CD4-positive, alpha-beta T cell (primary cell): Measurements from ENCODE around the gene CACNA1E. TPM values are rescaled to one million over a fixed set of nuclear protein-coding genes. Genes with fewer than 3 reads are reported as not detected.

Experiments
- ATAC-seq: fragments of 200-7000 bp; cut with Tn5 transposase; one replicate; pipeline ENCODE4 v1.10.0; 2022; ENCODE audit warnings: mild to moderate bottlenecking; ENCODE audit not compliant: poor library complexity
- CTCF ChIA-PET: fragments of 350-600 bp; sonication (Branson Sonifier 250); formaldehyde crosslinking; loops from one replicate; lab custom pipeline; 2021; ENCODE audit warnings: antibody characterized with exemption, inconsistent platforms; lab: Charles Lee
- POLR2A ChIA-PET: fragments of 350-600 bp; sonication (Branson Sonifier 250); formaldehyde crosslinking; loops from one replicate; lab custom pipeline; 2021; ENCODE audit warnings: antibody characterized with exemption, inconsistent platforms; lab: Charles Lee
- DNase-seq, 14 experiments: peaks; one replicate each; pipeline ENCODE4 v3.0.0-alpha.2; 2013 to 2020; ENCODE audit warnings: mixed read lengths in 2 of 14
- H3K27ac ChIP-seq, 2 donors: one replicate each; pipeline versions ENCODE4 v1.5.1 to v1.7.0; 2013; ENCODE audit warnings: low read length in 2 of 2, low read depth in 1 of 2, mild to moderate bottlenecking in 1 of 2
- H3K27me3 ChIP-seq, 2 experiments: 1 replicate in 1 of 2; 2 replicates in 1 of 2; pipeline versions ENCODE4 v1.6.1 to v1.7.0; 2013; ENCODE audit warnings: low read length in 2 of 2, control low read depth in 1 of 2, mild to moderate bottlenecking in 1 of 2, moderate library complexity in 1 of 2; ENCODE audit not compliant: insufficient read depth in 2 of 2, control insufficient read depth in 1 of 2
- H3K36me3 ChIP-seq: one replicate; pipeline ENCODE4 v1.6.1; 2013; ENCODE audit warnings: low read length, control low read depth; ENCODE audit not compliant: insufficient read depth
- H3K4me1 ChIP-seq: one replicate; pipeline ENCODE4 v1.6.1; 2013; ENCODE audit warnings: low read length, control low read depth; ENCODE audit not compliant: insufficient read depth
- H3K4me3 ChIP-seq: one replicate; pipeline ENCODE4 v1.5.1; 2013; ENCODE audit warnings: mild to moderate bottlenecking, low read length, moderate library complexity
- H3K9me3 ChIP-seq, 2 experiments: 1 replicate in 1 of 2; 2 replicates in 1 of 2; pipeline versions ENCODE4 v1.6.1 to v1.7.0; 2013; ENCODE audit warnings: low read length in 2 of 2, mild to moderate bottlenecking in 2 of 2, control low read depth in 1 of 2, moderate library complexity in 1 of 2; ENCODE audit not compliant: control insufficient read depth in 1 of 2, insufficient read depth in 1 of 2
- H3K27ac Mint-ChIP-seq: one replicate; pipeline ENCODE4 v1.8.0; 2020; ENCODE audit warnings: mixed read lengths
- H3K27me3 Mint-ChIP-seq: one replicate; pipeline ENCODE4 v1.8.0; 2021; ENCODE audit warnings: mixed read lengths
- H3K36me3 Mint-ChIP-seq: one replicate; pipeline ENCODE4 v1.8.0; 2021; ENCODE audit warnings: low read depth, mixed read lengths
- H3K4me1 Mint-ChIP-seq: one replicate; pipeline ENCODE4 v1.8.0; 2021; ENCODE audit warnings: low read depth, mixed read lengths
- H3K4me3 Mint-ChIP-seq: one replicate; pipeline ENCODE4 v1.8.0; 2020; ENCODE audit warnings: mild to moderate bottlenecking, mixed read lengths
- H3K9me3 Mint-ChIP-seq: one replicate; pipeline ENCODE4 v1.8.0; 2020; ENCODE audit warnings: mixed read lengths
- CTCF ChIP-seq: fragments of 200-600 bp; IDR thresholded peaks from one replicate; pipeline ENCODE4 v1.8.0; 2022; ENCODE audit warnings: antibody characterized with exemption, mild to moderate bottlenecking
- intact Hi-C, 2 experiments: fragments of 100-400 bp; cut with DNase I in 1 of 2; cut with micrococcal nuclease in 1 of 2; formaldehyde crosslinking; loops; one replicate each; pipeline versions ENCODE4 v1.15.1 to v1.9.0; 2023 to 2025; cut with DNase I, micrococcal nuclease
- total RNA-seq, 174 experiments: library from RNA in 2 of 174; stranded (reverse) in 2 of 174; gene quantifications; one replicate each; pipeline ENCODE4 v1.2.3 and lab custom pipeline; 2021 to 2026

The CACNA1E gene
- total RNA-seq, 2 experiments from 2014 or later, result not detected

GRCh38 chr1:181506563-181507353 lies 23.4 kb downstream of the CACNA1E start:
- Histone ChIP-seq H3K4me3 (no peak overlapping the region), H3K27me3 (peaks cover 0 to 3% of the 10 kb centered on the region in 2 experiments), H3K4me1 (no peaks in the 10 kb centered on the region), H3K9me3 (no peaks in the 10 kb centered on the region), H3K27ac (no peak overlapping the region), H3K36me3 (no peaks in the 10 kb centered on the region)
- no peak for TF ChIP-seq CTCF
- no peak overlapping the region for H3K4me3 Mint-ChIP-seq
- no peak for ATAC-seq
- no peaks in the 10 kb centered on the region for H3K9me3 Mint-ChIP-seq
- H3K4me1 Mint-ChIP-seq, result no peaks in the 10 kb centered on the region
- POLR2A ChIA-PET, result no interaction called here
- no peaks in the 10 kb centered on the region for H3K36me3 Mint-ChIP-seq
- no peak overlapping the region for H3K27ac Mint-ChIP-seq
- intact Hi-C loops, result no loop called here
- DNase-seq, result no peak
- peaks cover 14% of the 10 kb centered on the region for H3K27me3 Mint-ChIP-seq
- CTCF ChIA-PET, result no interaction called here

- ChIA-PET CTCF (no interaction called here), POLR2A (no interaction called here)
- no peaks in the 10 kb centered on the region for H3K36me3 Mint-ChIP-seq
- DNase-seq, result no peak
- no peaks in the 10 kb centered on the region for H3K9me3 Mint-ChIP-seq
- no peak overlapping the region for H3K4me3 ChIP-seq
- no peak overlapping the region for H3K27ac ChIP-seq
- H3K9me3 ChIP-seq, result no peaks in the 10 kb centered on the region
- TF ChIP-seq CTCF, result no peak
- no peaks in the 10 kb centered on the region for H3K36me3 ChIP-seq
- no peak overlapping the region for H3K4me3 Mint-ChIP-seq
- no peak for ATAC-seq
- intact Hi-C loops, result no loop called here
- H3K27me3 Mint-ChIP-seq, result peaks cover 11% of the 10 kb centered on the region
- no peaks in the 10 kb centered on the region for H3K4me1 ChIP-seq
- H3K27ac Mint-ChIP-seq, result no peak overlapping the region
- H3K27me3 ChIP-seq, result peaks cover 0 to 3% of the 10 kb centered on the region in 2 experiments
- H3K4me1 Mint-ChIP-seq, result no peaks in the 10 kb centered on the region
Observed at GRCh38 chr1:181508486-181509165, 25.3 kb downstream of the CACNA1E start.

DNA sequence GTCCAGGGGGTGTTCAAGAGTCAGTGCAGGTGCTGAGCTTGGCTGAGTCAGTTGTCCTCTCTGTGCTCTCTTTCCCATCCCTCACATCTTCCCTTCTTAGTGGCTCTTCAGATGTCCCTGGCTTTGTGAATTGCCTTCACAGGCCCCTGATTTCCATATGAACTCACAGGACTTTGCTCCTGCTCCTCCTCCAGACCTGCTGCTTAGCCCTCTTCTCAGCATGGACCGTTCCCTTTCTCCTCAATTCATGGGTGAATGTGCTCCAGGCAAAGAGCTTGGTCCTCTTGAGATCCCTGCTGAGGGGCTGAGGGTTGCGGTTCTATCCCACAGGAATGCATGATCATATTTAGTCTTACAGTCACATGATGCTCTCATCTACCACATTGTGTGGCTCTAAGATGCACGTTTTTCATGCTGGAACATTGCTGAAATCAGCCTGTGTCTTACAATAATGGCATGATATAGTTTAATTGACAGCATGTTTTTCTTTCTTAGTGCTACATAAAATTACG lies 30.5 kb downstream of the CACNA1E start:
- no peak overlapping the region for H3K27ac ChIP-seq
- no peak overlapping the region for H3K4me3 Mint-ChIP-seq
- DNase-seq (no peak), ATAC-seq (no peak)
- intact Hi-C loops, result loop anchor here in 1 of 2 experiments (10.0 kb wide), 1 partner anchor 59 kb away; no protein-coding TSS in a partner anchor
- no peaks in the 10 kb centered on the region for H3K4me1 ChIP-seq
- POLR2A ChIA-PET, result no interaction called here
- H3K27me3 Mint-ChIP-seq, result peaks cover 11% of the 10 kb centered on the region
- TF ChIP-seq CTCF, result no peak
- no peaks in the 10 kb centered on the region for H3K36me3 Mint-ChIP-seq
- H3K9me3 Mint-ChIP-seq, result no peaks in the 10 kb centered on the region
- no peak overlapping the region for H3K27ac Mint-ChIP-seq
- H3K27me3 ChIP-seq, result peaks cover 0 to 3% of the 10 kb centered on the region in 2 experiments
- no peaks in the 10 kb centered on the region for H3K4me1 Mint-ChIP-seq
- no peaks in the 10 kb centered on the region for H3K36me3 ChIP-seq
- no peak overlapping the region for H3K4me3 ChIP-seq
- no peaks in the 10 kb centered on the region for H3K9me3 ChIP-seq
- CTCF ChIA-PET, result no interaction called here
